DMS79 (cell line): ENCODE results near the gene NOS1AP.

Experiments
- DNase-seq: peaks from one replicate; lab custom pipeline; 2025; lab: John Stamatoyannopoulos, UW

Gene NOS1AP

DNA sequence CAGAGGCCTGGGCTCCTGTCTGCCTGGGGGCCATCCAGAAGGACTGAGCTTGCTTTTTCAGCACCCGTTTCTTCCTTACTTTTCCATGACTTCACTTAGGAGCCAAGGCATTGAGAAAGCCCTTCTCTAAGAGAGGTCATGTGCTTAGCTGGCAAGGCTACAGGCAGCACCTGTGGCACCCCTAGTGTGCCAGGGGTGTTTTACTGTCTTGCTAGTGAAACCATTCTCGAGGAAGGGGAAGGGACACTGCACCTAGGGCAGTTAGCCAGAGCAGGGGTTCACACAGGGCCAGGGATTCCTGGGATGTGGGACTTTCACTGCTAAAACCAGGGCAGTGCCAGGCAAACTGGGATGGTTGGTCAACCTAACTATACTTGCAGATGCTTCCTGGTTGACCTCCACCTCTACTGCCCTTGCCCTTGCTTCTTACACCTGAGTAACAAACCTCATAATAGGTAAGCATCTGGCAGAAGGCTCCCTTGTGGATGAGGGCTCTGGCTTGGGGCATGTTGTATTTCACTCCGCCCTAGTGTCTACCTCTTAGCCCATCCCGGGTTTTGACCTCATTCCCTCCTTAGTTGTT lies 69.2 kb downstream of the NOS1AP start:
- DNase-seq, result no peak

DNA sequence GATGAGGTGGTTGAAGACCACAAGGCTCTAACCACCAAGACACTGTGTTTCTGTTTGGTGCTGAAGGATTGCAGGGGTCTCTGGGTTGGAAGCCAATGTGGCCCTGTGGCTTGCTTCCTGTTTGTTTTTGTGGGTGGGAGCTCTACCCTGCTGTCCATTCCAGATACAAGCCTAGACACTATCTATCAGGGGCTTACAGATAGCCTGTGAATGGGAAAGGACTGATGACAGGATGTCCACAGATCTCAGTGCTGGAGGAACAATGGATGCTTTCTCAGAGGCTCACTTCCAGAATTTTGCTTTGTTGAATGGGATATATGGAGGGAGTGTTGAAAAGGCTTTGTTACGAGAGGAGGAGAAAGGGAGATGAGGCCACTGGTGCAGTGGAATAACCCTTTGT lies 69.7 kb downstream of the NOS1AP start:
- DNase-seq, result no peak

DNA sequence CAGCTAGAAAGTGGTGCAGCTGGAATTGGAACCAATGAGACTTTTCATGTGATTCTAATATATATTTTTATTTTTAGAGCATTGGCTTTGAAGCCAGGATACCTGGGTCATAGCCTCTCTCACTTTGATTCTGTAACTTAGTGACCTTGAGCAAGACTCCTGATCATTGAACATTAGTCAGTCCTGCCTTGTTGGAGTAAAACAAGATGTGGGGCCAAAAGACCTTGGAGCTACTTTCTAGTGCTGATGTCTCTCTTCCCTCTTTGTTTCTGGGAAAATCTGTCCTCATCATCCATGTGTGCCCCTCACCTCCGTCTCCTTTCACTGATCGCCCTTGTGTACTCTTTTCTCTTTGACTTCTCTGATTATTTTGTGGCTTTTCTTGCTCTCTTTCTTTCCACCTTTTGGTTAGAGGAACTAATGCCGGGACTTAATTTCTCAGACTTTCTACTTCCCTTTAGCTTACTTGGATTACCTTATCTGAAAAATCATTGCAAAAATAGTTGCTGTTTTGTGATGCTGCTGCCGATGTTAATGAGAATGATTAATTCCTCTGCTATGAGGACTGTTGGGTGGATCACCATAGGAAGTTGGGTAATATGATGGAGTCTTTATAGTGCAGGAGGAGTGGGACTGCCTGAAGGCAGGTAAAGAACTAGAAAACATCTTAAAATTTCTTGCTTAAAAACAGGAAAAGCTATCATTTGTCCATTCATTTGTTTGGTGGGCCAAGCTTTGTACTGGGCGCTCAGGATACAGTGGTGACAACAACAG lies 72.0 kb downstream of the NOS1AP start:
- DNase-seq, result no peak

DNA sequence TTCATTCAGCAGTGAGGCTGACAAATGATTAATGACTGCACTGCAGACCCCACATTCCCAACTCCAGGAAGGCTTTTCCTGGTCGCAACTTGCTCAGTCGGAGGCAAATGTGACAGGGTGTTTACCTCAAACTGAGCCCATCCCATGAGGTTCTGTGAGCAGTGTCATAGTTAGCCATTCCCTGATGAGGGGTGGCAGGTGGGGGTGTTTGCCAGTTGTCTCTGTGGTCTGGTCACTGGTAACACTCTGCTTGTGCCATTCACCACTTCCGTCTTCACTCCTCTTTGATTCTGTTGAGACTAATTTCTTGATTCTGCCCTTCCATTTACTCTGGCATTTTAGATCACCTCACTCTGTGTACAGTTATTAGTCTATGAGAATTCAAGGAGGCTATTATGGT lies 73.5 kb downstream of the NOS1AP start:
- DNase-seq, result no peak

DNA sequence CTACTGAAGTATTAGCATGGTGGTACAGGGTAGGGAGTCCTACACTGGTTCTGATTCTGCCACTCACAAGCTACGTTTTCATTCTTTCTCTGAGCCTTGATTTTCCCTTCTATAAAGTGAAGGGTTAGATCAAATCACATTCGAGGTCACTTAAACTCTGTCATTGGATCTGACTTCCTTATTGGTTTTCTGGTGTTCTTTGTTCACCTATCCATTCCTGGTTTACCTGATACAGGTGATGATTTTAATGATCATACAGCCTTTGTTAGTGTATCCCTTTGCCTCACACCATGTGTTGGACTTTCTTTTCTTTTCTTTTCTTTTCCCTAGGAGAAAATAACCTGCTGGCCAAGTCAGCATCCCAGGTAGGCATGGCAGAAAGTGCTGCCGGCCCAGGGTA lies 74.8 kb downstream of the NOS1AP start:
- no peak for DNase-seq

DNA sequence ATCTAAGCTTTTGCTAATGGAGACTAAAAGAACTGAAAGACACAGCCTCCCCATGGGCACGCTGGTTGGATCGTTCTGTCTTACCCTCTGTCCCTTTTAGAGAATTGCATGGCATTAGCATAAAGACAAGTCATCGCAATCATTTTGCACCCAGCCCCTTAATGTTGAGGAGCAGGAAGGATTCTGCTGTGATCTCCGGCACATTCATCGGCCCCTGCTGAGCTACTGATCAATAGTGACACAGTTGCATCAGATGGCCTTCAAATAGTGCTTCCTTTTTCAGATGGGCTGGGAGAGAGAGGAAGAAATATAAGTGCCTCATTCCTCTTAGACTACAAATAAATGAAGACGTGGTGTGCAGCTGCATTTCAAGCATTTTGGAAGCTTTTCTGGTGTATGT lies 75.4 kb downstream of the NOS1AP start:
- no peak for DNase-seq

DNA sequence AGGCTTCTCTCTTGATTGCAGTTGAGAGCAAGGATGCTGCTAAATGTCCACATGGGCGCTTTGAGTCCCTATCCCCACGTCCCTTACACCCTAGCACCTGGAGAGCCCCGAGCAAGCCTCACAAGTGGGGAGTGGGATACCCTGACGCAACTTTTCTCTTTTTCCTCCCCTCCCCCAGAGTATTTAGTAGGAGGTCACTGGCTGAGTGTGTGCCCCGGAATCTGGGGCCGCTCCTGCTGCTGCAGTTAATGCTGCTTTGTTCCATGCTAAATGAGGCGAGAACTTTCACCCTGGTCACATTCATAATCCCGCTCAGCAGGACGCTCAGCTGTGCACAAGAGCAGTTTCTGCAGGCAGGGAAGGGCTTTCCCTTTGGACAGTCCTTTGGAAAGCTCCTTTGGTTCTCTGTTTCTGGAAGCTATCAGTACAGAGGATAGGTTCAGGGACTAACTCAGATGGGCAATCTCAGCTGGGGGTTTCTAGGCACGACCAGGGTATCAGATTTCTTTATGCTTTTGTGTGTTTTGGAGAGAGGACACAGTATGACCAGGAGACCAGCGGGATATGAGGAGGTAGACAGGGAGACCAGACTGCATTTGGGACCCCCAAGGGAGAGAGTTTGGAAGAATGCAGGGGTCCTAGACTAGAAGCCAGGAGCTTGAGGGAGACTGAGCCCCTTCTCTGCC lies 75.9 kb downstream of the NOS1AP start:
- DNase-seq, result peak; percentile 20

DNA sequence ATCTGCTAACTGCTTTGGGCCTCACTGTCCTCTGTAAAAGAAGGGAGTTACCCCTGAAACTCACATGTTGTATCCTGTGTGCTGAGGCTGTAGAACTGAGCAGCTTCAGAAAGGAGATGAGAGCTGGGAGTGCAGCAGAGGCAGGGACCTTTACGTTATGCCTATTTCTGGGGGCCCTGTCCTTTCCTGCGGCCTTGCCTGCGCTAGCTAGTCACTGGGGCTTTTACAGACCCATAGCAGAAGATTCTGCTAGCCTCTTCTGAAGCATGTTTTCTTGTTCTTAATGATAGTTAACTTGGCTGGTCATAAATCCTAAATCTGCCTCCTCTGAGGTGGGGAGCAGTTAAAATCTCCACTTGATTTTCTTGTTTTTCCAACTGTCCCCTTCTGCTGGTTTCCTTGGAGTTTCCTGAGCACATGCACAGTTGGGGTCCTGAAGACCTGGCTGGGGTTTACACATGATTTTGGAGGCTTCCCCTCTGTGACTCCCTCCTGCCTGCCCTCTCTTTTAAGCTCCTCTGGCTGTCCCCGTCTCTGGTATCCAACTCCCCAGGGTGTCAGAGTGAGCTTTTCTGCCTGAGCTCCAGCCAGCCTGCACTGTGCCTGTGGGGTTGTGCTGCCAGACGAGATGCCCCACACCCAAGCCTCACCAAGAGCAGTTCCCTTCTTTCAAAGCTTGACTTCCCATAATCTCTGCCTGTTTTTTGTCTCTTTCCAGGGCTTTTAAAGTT lies 76.6 kb downstream of the NOS1AP start:
- DNase-seq, result no peak

DNA sequence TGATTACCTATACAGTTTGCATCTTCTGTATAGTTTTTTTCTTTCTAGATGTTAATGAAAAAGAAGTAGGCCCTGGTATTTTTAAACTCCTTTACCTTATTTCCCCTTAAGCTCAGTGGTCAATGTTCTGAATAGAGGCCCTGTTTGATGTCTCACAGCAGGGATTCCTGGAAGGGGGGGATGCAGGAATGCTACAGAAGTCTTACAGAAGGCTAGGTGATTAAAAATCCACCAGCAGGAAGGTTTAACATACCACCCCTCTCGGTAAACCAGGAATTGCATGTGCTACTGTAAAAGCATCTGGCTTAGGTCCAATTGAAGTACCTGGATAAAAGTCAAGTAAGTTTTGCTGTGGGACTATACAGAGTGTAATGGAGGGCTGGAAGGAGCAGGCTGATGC lies 78.3 kb downstream of the NOS1AP start:
- no peak for DNase-seq

DNA sequence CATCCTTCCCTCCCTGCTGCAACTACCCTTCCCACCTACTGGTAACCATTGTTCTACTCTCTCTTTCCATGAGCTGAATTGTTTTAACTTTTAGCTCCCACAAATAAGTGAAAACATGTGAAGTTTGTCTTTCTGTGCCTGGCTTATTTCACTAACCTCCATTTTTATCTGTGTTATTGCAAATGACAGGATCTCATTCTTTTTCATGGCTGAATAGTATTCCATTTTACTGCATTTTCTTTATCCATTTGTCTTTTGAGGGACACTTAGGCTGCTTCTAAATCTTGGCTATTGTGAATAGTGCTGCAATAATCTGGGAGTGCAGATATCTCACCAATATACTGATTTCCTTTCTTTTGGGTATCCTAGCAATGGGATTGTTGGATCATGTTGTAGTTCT lies 80.6 kb downstream of the NOS1AP start:
- no peak for DNase-seq

DNA sequence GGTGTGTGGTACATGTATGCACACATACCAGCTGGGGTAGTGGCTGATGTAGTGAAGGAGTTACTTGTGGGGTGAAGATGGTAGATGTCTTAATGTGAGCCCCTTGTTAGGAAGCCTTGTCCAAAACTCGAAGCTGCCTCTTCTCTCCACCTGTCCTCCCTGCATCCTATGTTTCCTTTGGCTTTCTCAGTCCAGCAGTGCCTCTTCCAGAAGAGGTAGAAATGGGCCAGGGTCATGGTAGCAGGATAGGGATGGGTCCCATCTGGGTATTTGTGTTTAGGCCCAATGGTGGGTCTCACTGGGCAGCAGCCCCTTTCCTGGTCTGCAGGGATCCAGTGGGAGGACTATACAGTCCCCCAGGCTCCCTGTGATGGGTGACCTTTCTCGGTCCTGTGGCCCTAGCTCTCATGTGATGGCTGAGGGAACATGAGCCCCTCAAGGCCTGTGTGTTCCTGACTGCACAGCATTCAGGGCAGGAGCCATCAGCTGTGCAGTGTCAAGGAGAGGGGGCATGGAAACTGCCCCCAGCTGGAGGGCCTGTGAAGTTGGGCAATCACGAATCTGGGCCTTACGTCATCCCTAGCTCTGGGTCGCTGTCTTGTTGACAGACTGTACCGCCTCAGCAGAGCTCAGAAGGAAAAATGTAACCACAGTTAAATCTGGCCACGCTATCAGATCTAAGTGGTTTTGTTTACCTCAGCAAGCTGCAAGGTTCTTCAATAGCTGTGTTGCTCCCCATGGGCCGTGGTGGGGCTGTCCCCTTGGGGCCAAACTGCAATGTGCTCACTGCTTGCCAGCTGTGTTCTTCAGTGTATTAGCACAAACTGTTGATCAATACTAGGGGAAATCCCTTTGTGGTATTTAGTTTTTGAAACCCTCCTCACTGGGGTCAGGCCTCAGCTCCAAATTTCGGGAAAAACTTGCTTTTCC lies 82.7 kb downstream of the NOS1AP start:
- DNase-seq, result no peak

DNA sequence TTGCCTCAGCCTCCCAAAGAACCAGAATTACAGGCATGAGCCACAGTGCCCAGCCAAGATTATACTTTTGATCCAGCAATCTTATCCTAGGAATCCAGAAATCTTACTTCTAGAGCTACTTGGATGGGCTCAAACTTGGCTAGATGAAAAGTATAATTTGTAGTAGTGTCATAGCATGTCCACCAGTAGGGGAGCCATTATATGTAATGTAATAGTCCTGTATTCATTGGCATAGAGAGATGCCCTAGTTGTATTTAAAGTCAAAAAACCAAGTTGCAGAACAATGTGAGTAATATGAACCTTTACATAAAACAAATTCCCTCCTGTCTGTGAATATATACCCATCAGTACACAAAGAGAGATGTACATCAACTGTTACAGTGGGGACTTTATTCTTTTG lies 83.9 kb downstream of the NOS1AP start:
- DNase-seq, result no peak

DNA sequence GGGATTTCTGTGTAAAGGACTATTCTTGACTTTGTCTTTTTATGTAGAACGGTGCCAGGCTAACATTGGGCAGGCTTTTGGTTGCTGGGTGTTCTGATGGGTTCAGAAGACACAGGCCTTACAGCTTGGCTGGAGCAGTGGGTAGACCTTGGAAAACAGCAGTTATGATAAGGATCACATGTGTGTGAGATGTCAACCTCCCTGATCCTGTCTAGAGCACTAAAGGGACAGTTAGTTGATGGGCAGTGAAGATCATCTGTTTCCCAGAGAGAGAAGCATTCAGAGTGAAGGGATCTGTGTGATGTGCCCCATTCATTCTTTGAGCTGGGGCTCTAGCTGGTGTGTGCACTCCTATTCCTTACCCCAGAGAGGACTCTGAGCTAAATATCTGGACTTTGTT lies 88.0 kb downstream of the NOS1AP start:
- DNase-seq, result no peak

DNA sequence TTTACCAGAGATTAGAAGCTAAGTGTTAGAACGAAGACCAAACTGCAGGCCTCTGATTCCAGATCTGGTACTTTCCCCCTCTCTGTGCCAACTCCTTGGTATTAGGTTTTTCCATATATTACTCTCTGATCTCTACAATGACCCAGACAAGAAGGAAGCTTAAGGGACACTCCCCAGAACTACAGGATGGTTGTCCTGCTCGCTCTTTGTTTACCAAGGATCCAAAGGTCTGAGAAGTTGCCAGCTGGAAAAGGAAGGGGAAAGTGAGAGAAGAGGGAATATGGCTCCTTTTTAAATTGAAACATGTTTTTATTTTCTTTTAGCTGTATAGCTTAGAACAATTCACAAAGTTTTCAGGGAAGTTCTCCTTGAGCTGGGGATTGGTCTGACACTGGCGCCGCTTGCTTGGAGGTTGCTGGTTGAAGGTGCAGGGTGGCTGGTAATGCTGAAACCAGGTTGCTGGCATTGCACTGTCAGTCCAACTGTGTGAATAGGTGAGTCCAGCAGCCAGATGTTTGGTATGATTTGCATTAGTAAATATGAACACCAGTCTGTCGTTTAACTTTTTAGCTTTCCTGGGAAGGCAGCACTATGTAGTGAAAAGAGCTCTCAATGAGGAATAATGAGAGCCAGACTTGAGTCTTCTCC lies 89.3 kb downstream of the NOS1AP start:
- no peak for DNase-seq

DNA sequence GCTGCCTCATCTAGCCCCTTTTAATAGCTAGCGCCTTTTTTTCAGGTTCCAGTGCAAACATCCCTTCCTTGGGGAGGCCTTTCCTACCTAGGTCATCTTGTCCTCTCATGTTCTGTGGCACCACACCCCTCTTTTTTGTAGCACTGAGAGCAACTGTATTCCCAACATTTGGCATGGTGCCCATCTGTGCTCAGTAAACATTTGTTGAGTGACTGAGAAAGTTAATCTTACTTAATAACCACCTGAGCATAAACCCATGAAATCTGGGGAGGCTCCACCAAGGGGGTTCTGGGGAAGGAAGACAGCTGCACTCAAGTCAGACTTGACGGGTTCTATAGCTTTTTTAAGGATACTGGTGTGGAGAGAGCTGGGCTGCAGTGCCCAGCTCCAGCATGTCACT lies 90.0 kb downstream of the NOS1AP start:
- peak; percentile 85 for DNase-seq

DNA sequence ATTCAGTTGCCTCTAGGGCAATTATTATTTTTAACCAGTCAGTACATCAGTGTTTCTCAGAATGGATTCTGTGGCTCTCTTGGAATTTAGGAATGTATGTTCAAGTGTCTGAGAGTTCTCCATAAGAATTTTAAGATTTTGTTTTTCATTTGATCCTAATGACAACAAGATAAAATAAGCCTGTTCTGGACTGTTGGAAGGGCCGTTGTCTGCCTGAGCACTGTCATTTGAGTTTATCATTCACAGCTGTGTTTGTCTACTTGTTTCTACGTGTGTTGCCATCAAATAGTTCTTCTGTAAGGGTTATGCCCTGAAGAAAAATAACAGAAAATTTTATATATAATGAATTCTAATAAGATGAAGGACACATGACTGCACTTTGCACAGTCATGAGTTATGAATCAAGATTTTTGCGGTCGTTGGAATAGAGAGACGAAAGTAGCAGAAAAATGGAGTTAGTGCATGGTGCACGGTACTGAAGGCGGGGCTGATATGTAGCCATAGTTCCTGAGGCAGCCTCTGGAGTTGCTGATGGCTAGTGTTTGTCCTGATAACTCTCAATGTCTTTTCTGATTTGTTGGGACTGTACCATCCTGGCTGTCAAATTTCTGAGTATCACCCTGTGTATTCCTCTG lies 92.5 kb downstream of the NOS1AP start:
- DNase-seq, result no peak

DNA sequence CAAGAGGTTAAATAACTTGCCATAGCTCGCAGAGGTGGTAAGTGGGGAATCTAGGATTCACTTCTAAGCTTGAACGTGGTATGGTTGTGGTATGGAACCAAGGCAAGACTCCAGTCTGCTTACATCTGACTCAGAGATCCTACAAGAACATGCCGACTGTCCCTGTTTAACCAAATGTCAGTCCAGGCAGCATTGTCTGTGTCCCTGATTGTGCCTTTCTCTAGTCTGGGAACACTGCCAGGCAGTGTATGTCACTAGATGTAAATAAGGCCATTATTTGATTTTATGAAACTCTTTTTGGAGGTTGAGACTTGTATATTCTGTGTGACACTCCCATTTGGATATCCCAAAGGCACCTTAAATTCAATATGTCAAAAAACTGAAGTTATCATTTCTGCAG lies 96.0 kb downstream of the NOS1AP start:
- DNase-seq, result no peak

DNA sequence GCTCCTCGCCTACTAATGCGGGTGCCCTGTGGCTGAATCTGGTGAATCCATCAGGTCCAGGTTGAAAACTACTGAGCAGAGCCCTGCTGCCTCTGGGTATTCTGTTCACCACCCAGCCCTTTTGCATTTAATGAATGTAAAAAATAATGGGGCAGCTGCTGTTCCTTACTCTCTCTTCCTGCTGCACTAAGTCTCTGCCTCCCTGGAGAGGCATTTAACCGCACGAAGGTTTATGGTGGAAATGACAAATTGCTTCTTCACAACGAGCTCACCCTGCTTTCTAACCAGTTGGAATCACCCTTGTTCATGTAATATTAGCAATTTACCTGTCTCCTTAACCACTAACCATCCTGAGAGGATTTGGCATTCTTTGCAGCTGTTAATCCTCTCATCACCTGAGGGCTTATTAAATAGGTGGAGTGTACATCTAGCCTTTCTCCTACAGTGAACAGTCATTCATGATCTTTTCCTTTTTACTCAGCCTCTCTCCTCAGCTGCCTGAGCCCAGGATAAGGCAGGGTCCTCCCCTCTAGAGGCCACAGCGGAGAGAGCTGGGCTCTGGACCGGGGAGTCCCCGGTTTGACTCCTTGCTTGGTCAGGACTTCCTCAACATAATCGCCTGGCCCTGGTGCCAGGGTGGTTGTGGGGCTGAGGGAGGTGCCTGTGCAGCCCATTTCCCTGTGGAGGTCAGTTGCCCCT lies 97.6 kb downstream of the NOS1AP start:
- DNase-seq, result peak; percentile 44

DNA sequence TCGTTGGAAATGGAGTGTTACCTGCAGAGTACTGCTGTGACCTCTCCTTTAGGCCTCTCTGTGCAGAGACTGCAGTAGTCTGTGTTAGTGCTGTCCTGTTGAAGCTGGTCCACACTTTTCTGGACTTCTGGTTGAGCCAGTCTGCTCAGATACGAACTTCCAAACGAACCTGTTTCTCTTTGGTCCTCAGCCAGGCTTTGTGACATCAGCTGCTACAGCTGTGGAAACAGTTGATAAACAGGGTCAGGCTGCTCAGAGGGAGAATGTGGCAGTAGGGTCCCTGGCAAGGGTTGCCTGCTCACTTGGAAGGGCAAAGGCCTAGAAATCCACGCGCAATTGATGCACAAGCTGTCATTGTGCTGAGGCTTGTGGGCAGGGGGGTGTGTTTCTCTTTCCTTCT lies 98.8 kb downstream of the NOS1AP start:
- DNase-seq, result no peak
